ENCODE data around the gene TMEM165. TPM values are rescaled to one million over a fixed set of nuclear protein-coding genes. Genes with fewer than 3 reads are reported as not detected.
A peak's percentile ranks its signal among the peaks of the same experiment; 100 is the strongest.

TMEM165 gene
- total and polyA plus RNA-seq, 9 of the 15 experiments (the other 6 are each of a cell fraction or from before 2014, with no cell fraction given) = 21.3 to 145 (median 96.8) TPM

DNA sequence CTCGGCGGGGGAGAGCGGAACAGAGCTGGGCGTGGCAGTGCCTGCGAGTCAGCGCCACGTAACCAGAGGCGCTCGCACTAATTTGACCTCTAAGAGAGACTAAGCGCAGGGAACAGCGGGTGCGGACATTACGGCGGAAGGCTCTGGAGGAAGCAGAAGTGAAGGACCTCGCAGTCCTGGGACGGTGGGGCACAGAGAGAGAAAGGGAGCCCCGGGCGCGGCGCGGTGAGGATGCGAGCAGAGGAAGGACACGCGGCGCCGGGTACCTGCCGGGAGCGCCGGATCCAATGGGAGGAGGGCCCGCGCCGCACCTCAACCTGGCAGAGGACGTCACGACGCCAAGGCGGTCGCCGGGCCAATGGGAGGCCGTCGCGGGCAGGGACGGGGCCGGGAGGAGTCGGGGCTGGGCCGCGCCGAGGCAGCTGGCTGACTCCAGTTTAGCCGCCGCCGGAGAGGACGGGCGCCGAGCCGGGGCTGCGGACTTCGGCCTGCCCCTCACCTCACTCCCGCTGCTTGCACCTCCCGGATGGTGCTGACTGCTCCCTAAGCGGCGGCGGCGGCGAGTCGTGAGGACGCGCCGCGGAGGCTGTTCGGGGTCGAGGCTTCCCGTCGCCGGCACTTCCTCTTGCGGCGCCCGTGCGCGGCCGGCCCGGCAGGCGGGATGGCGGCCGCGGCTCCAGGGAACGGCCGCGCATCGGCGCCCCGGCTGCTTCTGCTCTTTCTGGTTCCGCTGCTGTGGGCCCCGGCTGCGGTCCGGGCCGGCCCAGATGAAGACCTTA lies at the start of gene TMEM165 (continued):
- TF ChIP-seq, protein P1, sequence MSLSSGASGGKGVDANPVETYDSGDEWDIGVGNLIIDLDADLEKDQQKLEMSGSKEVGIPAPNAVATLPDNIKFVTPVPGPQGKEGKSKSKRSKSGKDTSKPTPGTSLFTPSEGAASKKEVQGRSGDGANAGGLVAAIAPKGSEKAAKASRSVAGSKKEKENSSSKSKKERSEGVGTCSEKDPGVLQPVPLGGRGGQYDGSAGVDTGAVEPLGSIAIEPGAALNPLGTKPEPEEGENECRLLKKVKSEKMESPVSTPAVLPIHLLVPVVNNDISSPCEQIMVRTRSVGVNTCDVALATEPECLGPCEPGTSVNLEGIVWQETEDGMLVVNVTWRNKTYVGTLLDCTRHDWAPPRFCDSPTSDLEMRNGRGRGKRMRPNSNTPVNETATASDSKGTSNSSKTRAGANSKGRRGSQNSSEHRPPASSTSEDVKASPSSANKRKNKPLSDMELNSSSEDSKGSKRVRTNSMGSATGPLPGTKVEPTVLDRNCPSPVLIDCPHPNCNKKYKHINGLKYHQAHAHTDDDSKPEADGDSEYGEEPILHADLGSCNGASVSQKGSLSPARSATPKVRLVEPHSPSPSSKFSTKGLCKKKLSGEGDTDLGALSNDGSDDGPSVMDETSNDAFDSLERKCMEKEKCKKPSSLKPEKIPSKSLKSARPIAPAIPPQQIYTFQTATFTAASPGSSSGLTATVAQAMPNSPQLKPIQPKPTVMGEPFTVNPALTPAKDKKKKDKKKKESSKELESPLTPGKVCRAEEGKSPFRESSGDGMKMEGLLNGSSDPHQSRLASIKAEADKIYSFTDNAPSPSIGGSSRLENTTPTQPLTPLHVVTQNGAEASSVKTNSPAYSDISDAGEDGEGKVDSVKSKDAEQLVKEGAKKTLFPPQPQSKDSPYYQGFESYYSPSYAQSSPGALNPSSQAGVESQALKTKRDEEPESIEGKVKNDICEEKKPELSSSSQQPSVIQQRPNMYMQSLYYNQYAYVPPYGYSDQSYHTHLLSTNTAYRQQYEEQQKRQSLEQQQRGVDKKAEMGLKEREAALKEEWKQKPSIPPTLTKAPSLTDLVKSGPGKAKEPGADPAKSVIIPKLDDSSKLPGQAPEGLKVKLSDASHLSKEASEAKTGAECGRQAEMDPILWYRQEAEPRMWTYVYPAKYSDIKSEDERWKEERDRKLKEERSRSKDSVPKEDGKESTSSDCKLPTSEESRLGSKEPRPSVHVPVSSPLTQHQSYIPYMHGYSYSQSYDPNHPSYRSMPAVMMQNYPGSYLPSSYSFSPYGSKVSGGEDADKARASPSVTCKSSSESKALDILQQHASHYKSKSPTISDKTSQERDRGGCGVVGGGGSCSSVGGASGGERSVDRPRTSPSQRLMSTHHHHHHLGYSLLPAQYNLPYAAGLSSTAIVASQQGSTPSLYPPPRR (CRISPR knock-in tag; IDR thresholded peaks at IDR 0.05; ENCODE audit: borderline replicate concordance) = no peak
- no peak for TF ChIP-seq GTF3C2 (IDR thresholded peaks at IDR 0.05; ENCODE audit: borderline replicate concordance, extremely low read depth, insufficient read length)
- TF ChIP-seq BCLAF1 (IDR thresholded peaks at IDR 0.05; ENCODE audit: borderline replicate concordance in 1 of 2, control insufficient read depth in 1 of 2, low read depth in 2 of 2, low read length in 1 of 2) = no peak
- TF ChIP-seq HIVEP1 (CRISPR knock-in tag; IDR thresholded peaks at IDR 0.05) = no peak; the same call in 1 of the 2 replicates
- TF ChIP-seq JUND (IDR thresholded peaks at IDR 0.05; ENCODE audit: borderline replicate concordance, low read depth, low read length) = no peak
- TF ChIP-seq JUND (tag; IDR thresholded peaks at IDR 0.05; ENCODE audit: borderline replicate concordance, low read depth, low read length) = no peak
- TF ChIP-seq SMC3 (conservative IDR thresholded peaks at IDR 0.05; ENCODE audit: insufficient read depth, low read depth, low read length) = no peak
- TF ChIP-seq CBX3 (IDR thresholded peaks at IDR 0.05; ENCODE audit: borderline replicate concordance in 1 of 2, low read length in 2 of 2) = peak in 1 of 2 experiments; percentile 26; a peak in 1 of 3 replicates
- no peak for TF ChIP-seq ZFP36 (IDR thresholded peaks at IDR 0.05; ENCODE audit: low read depth, low read length, partially characterized antibody)
- TF ChIP-seq, protein P2, sequence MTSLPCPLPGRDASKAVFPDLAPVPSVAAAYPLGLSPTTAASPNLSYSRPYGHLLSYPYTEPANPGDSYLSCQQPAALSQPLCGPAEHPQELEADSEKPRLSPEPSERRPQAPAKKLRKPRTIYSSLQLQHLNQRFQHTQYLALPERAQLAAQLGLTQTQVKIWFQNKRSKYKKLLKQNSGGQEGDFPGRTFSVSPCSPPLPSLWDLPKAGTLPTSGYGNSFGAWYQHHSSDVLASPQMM (CRISPR knock-in tag; IDR thresholded peaks at IDR 0.05) = no peak
- no peak for TF ChIP-seq NR1H2 (CRISPR knock-in tag; IDR thresholded peaks at IDR 0.05)
- peak; percentile 93 for TF ChIP-seq ZEB2 (IDR thresholded peaks at IDR 0.05)
- no peak for TF ChIP-seq THRA (IDR thresholded peaks at IDR 0.05)
